ENCODE measurements around the gene GNG12. TPM values are rescaled to one million over a fixed set of nuclear protein-coding genes. Genes with fewer than 3 reads are reported as not detected.

The GNG12 gene
- total and polyA plus RNA-seq, 3 donors from 2014 or later, result 28.1 to 46.0 (median 39.3) TPM

DNA sequence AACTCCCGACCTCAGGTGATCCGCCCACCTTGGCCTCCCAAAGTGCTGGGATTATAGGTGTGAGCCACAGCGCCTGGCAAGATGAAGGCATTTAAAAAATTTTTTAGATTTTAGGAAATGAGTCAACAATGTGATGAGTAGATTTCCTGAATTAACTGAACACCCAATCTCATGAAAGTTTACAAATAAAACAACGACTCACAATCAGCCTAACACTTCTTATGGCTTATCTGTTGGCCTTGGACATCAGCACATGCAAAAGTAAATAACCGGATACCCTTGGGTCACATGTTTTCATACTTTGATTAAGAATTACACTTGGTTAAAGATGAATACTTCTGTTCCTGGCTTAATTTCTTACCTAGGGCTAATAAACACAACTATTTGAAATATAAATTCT is 3.0 kb downstream of the GNG12 start:
- DNase-seq, result no peak
- TF ChIP-seq, protein P1, sequence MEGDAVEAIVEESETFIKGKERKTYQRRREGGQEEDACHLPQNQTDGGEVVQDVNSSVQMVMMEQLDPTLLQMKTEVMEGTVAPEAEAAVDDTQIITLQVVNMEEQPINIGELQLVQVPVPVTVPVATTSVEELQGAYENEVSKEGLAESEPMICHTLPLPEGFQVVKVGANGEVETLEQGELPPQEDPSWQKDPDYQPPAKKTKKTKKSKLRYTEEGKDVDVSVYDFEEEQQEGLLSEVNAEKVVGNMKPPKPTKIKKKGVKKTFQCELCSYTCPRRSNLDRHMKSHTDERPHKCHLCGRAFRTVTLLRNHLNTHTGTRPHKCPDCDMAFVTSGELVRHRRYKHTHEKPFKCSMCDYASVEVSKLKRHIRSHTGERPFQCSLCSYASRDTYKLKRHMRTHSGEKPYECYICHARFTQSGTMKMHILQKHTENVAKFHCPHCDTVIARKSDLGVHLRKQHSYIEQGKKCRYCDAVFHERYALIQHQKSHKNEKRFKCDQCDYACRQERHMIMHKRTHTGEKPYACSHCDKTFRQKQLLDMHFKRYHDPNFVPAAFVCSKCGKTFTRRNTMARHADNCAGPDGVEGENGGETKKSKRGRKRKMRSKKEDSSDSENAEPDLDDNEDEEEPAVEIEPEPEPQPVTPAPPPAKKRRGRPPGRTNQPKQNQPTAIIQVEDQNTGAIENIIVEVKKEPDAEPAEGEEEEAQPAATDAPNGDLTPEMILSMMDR (IDR thresholded peaks at IDR 0.05), result no peak
- no peak for TF ChIP-seq POLR2A (IDR thresholded peaks at IDR 0.05)
- Histone ChIP-seq H3K27ac (no peak overlapping the region), H3K9me3 (no peaks in the 10 kb centered on the region), H3K27me3 (no peaks in the 10 kb centered on the region), H3K4me1 (peaks cover 14% of the 10 kb centered on the region), H3K36me3 (ENCODE audit: low read depth, missing control alignments) (no peaks in the 10 kb centered on the region), H3K4me3 (no peak overlapping the region)
- 49 to 71% methylated on average over 5 of the region's 5 CpGs for WGBS, 2 donors
- intact Hi-C loops (cut with DNase I; ENCODE audit: low total_unique reads), result loop anchor here (10.0 kb wide), 1 partner anchor 55 kb away; no protein-coding TSS in a partner anchor

DNA sequence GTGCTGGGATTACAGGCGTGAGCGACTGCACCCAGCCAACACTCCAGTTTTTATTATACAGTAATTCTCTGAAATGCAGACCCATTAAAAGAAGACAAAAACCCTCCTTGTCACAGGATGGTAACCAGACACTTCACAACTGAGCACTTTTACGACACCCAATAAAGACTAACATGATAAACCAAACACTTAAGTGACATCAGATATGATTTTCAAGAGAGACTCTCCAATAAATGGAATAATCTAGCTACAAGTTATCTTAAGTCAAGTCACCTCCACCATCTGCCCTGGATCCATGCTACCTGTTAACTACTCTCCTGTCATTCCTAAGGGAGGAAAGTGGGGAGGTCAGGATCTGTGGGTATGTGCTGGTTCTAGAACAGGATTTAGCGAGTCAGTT is 5.6 kb downstream of the GNG12 start:
- Histone ChIP-seq H3K4me3 (no peak overlapping the region), H3K36me3 (ENCODE audit: low read depth, missing control alignments) (no peaks in the 10 kb centered on the region), H3K9me3 (no peaks in the 10 kb centered on the region), H3K27ac (no peak overlapping the region), H3K27me3 (no peaks in the 10 kb centered on the region), H3K4me1 (peaks cover 14% of the 10 kb centered on the region)
- TF ChIP-seq, protein P1 (IDR thresholded peaks at IDR 0.05), result no peak
- TF ChIP-seq POLR2A (IDR thresholded peaks at IDR 0.05), result no peak
- no peak for DNase-seq
- intact Hi-C loops (cut with DNase I; ENCODE audit: low total_unique reads), result no loop called here
- whole genome bisulfite sequencing, 2 donors, result 94 to 97% methylated on average over 4 of the region's 4 CpGs

DNA sequence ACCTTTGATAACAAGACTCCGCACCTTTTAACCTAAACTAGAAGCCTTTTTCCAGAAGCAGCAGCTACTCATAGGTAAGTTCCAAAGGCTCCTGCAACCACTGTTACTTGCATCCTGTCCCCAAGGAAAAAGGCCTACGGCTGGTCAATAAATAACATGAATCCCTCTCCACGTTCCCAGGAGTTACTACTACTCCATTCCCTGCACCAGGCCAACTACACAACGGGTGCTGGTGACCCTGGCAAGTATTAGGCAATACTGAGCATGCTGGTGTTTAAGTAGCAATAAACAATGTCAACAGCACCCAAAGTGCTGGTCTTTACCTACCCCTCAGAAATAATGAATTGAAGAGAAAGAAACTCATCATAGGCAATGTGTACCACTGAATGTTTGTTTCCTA is 7.7 kb downstream of the GNG12 start:
- Histone ChIP-seq H3K9me3 (no peaks in the 10 kb centered on the region), H3K4me3 (no peak overlapping the region), H3K4me1 (peaks cover 8% of the 10 kb centered on the region), H3K36me3 (ENCODE audit: low read depth, missing control alignments) (no peaks in the 10 kb centered on the region), H3K27ac (no peak overlapping the region), H3K27me3 (no peaks in the 10 kb centered on the region)
- no peak for TF ChIP-seq POLR2A (IDR thresholded peaks at IDR 0.05)
- TF ChIP-seq, protein P1 (IDR thresholded peaks at IDR 0.05), result no peak
- intact Hi-C loops (cut with DNase I; ENCODE audit: low total_unique reads), result no loop called here
- 90 to 93% methylated on average over 4 of the region's 4 CpGs for WGBS, 2 donors
- no peak for DNase-seq

DNA sequence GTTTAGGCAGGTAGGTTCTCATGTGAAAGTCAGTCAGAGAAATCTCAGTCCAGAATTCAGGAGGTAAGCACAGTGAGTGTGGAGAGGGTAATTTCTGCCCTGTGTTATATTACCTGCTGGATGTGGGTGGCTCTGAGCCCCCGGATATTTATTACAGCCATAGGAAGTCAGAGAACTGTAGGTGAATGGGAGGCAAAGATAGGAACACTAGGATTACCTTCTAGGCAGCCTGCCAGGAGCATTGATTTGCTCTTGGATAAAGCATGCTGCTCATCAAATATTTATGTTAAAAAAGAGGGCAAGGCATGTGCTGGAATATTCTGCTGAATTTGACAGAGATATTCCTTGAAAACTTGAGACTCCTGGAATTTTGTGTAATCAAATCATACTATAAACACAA is 8.5 kb downstream of the GNG12 start:
- Histone ChIP-seq H3K27ac (no peak overlapping the region), H3K27me3 (no peaks in the 10 kb centered on the region), H3K4me1 (peaks cover 11% of the 10 kb centered on the region), H3K4me3 (no peak overlapping the region), H3K9me3 (no peaks in the 10 kb centered on the region), H3K36me3 (ENCODE audit: low read depth, missing control alignments) (no peaks in the 10 kb centered on the region)
- intact Hi-C loops (cut with DNase I; ENCODE audit: low total_unique reads), result no loop called here
- no peak for TF ChIP-seq POLR2A (IDR thresholded peaks at IDR 0.05)
- TF ChIP-seq, protein P1 (IDR thresholded peaks at IDR 0.05), result no peak
- DNase-seq, result no peak
- 87 to 94% methylated on average over 1 of the region's 1 CpG for WGBS, 2 donors

DNA sequence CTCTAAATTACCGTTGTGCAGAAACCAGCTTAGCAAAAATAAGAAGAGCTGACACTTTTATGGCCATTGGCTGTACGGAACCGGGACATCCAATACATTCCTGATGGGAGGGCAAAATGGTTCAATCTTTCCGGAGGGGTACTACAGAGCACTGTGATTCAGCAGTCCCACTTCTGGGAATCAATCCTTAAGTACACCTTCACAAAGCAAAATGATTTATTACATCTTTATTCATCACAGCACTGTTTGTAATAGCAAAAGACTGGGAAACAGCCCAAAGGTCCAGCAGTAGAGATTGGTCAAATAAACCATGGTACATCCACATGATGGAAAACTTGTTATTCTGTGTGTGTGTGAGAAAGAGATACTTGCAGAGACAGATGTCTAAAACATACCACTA is 9.7 kb downstream of the GNG12 start:
- H3K27ac ChIP-seq, result no peak overlapping the region
- DNase-seq, result no peak
- TF ChIP-seq, protein P1 (IDR thresholded peaks at IDR 0.05), result no peak
- TF ChIP-seq POLR2A (IDR thresholded peaks at IDR 0.05), result no peak
- no peak overlapping the region for H3K4me3 ChIP-seq
- intact Hi-C loops (cut with DNase I; ENCODE audit: low total_unique reads), result no loop called here
- H3K4me1 ChIP-seq, result peaks cover 14% of the 10 kb centered on the region
- no peaks in the 10 kb centered on the region for H3K27me3 ChIP-seq
- no peaks in the 10 kb centered on the region for H3K9me3 ChIP-seq
- no peaks in the 10 kb centered on the region for H3K36me3 ChIP-seq (ENCODE audit: low read depth, missing control alignments)
- 89 to 91% methylated on average over 4 of the region's 4 CpGs for WGBS, 2 donors

Measured in testis (tissue), 3 donors.